Activated naive CD8-positive, alpha-beta T cell treated with anti-CD3 and anti-CD28 coated beads, Interleukin-2, amount 50 U/mL, for 24 hours (primary cell): Measurements from ENCODE around the gene ZNF750.

Source experiments
- ATAC-seq: fragments of 150-1000 bp; cut with Tn5 transposase; one replicate; pipeline ENCODE4 v1.10.0; 2021
- DNase-seq: peaks from one replicate; pipeline ENCODE4 v3.0.0; 2021
- H3K27ac Mint-ChIP-seq: one replicate; pipeline ENCODE4 v1.8.0; 2021; ENCODE audit warnings: mild to moderate bottlenecking, mixed read lengths
- H3K27me3 Mint-ChIP-seq: one replicate; pipeline ENCODE4 v1.8.0; 2021; ENCODE audit warnings: mixed read lengths
- H3K36me3 Mint-ChIP-seq: one replicate; pipeline ENCODE4 v1.8.0; 2021; ENCODE audit warnings: low read depth, mixed read lengths
- H3K4me1 Mint-ChIP-seq: one replicate; pipeline ENCODE4 v1.8.0; 2021; ENCODE audit warnings: mixed read lengths
- H3K4me3 Mint-ChIP-seq: one replicate; pipeline ENCODE4 v1.8.0; 2021; ENCODE audit warnings: mild to moderate bottlenecking, moderate library complexity, mixed read lengths
- H3K9me3 Mint-ChIP-seq: one replicate; pipeline ENCODE4 v1.8.0; 2021; ENCODE audit warnings: mixed read lengths

ZNF750 gene

DNA sequence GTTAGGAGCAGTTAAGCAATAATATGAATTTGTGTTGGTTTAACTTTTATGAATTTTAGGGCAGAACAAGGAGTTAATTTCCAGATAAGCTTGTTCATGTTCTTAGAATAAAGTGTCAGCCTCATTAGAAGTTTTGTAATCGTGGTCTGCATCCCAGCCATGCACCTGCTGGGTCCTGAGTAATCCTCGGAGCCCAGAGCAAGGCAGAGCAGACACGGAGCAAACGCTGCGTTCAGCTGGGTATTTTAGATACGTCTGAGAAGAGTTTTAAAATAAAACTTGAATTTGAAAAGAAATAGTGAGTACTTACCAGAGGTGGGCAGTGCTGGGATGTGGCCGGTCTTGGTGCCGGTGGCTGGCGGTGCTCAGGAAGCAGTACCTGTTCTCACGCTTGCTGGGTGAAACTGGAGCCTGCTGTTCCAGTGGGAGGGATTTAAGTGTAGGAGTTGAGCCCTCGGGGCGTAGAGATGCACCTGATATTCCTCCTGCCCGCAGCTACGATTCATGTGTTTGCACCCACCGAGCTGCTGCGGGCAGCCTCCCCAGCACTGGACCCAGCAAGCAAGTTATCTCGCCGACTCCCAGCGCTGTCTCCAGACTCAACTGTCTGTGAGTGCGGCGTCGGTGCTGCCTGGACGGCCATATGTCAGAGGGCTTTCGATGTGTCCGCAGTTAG is at the start of gene ZNF750:
TSS of gene ZNF750 (minus strand) at position 406 of the 676 bp plus-strand sequence. CDS start 7,568 bp downstream, outside the sequence.
- no peak for ATAC-seq
- Mint-ChIP-seq H3K27me3 (no peaks in the 10 kb centered on the region), H3K36me3 (no peaks in the 10 kb centered on the region), H3K4me1 (peaks cover 5% of the 10 kb centered on the region), H3K9me3 (no peaks in the 10 kb centered on the region), H3K4me3 (no peak within 1 kb of the TSS), H3K27ac (no peak within 1 kb of the TSS)
- no peak for DNase-seq

DNA sequence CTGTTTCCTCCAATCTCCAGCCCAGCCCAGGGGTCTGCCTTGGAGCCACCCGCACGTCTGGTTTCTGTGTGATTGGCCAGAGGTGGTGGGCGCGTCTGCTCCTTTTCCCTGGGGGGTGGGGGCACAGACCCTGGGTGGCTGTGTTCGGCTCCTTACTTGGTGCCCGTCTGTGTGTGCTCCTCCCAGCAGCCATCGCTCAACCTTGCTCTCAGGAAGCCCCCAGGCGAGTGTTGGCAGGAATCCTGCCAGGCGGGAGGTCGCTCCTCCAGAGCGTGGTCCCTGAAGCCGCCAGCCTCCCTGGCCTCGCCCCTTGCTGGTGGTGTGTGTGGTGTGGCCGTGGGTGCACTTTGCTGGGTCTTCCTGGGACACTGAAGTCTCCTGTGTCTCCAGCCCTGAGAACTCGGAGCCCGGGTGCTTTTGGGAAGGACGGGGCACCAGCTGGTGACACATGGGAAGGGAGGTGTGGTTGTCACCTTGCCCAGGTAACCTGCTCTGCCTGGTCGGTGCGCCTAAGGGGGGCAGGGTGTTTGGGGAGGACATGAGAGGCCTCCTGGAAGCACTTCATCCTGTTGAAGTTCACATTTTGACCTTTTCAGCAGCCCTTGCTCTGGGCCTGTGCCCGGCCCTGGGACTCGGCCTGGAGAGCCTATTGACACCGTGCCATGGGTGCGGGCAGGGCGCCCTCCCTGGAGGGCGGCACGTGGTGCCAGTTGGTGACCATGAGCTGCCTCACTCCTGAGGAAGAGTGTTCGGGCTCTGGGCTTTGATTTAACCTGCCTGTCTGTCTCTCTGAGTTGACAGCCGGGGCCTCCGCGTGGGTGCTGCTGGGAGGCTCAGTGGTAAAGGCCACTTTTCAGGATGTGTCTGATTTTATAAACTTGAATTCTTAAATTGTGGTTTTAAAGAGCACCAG is 49.0 kb upstream of the ZNF750 start:
- Mint-ChIP-seq H3K27ac (no peak overlapping the region), H3K9me3 (no peaks in the 10 kb centered on the region), H3K4me1 (peaks cover 56% of the 10 kb centered on the region), H3K36me3 (peaks cover 16% of the 10 kb centered on the region), H3K27me3 (no peaks in the 10 kb centered on the region), H3K4me3 (no peak overlapping the region)
- DNase-seq, result no peak
- no peak for ATAC-seq

DNA sequence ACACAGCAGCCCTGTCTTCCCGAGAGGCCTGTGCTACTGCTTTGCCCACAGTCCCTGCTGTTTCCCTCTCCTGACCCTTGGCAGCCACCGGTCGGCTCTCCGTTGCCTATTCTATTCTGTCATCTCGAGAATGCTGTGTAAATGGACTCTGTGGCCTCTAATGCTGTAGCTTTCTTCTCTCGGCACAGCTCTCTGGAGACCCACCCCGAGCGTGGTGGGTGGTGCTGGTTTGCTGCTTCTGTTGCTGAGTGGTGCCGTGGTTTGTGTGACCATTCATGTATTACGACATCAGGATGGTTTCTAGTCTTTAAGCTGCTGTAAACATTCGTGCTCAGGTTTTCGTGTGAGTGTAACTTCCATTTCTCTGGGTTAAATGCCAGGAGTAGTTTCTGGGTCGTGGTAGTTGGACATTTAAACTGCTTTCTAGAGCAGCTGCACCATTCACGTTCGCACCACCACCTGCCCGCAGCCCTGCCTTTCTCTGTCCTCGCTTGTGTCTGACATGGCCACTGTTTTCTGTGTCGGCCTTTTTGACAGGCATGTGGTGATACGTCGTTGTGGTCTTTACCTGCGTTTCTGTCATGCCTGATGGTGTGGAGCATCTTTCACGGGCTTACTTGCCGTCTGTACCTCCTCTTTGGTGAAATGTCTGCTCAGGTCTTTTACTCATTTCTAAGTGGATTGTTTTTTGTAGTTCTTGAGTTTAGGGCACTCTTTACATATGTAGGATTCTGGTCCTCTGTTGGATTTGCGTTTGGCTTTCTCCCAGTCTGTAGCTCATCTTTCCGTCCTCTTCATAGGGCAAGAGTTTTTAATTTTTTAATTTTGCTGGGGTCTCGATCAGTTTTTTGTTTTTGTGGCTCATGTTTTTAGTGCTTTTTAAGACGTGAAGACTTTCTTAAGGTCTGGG is 47.7 kb upstream of the ZNF750 start:
- ATAC-seq (no peak), DNase-seq (no peak)
- peaks cover 56% of the 10 kb centered on the region for H3K4me1 Mint-ChIP-seq
- H3K4me3 Mint-ChIP-seq, result no peak overlapping the region
- no peak overlapping the region for H3K27ac Mint-ChIP-seq
- H3K9me3 Mint-ChIP-seq, result no peaks in the 10 kb centered on the region
- H3K27me3 Mint-ChIP-seq, result no peaks in the 10 kb centered on the region
- H3K36me3 Mint-ChIP-seq, result peaks cover 9% of the 10 kb centered on the region

GRCh38 chr17:82884970-82885353 is 45.1 kb upstream of the ZNF750 start:
- Mint-ChIP-seq H3K27ac (peak overlapping the region; percentile 73), H3K36me3 (peaks cover 3% of the 10 kb centered on the region), H3K4me1 (peaks cover 61% of the 10 kb centered on the region), H3K4me3 (peak overlapping the region; percentile 21), H3K9me3 (no peaks in the 10 kb centered on the region), H3K27me3 (no peaks in the 10 kb centered on the region)
- DNase-seq (peak; percentile 33), ATAC-seq (no peak)

DNA sequence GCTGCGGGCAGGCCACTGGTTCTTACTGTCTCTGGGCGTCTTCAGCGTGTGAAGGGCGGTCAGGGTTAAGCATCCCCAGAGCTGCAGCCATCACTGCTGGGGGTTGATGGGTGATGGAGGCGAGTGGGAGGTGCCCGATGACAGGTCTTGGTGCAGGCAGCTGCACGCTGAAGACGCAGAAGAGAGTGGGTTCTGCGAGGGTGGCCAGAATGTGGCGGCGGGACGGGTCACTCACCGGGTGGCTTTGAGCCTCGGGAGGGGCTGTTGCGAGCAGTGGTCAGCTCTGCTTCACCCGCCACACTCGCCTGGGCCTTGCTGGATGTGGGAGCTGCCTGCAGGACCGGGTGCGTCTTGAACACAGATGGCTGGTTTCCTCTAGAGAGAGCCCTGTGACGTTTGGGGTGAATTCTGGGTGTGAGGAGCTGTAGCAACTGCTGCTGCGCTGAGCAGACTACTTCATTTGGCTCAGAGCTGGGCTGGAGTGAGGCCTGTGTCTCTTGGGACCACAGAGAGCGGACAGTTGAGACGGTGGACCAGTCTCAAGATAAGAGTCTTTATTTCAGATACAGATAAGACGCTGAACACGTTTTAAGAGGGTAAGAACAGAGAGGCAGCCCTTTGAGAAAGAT is 44.6 kb upstream of the ZNF750 start:
- DNase-seq (no peak), ATAC-seq (no peak)
- Mint-ChIP-seq H3K4me1 (peaks cover 66% of the 10 kb centered on the region), H3K4me3 (peak overlapping the region; percentile 8), H3K27me3 (no peaks in the 10 kb centered on the region), H3K27ac (peak overlapping the region; percentile 73), H3K36me3 (peaks cover 5% of the 10 kb centered on the region), H3K9me3 (no peaks in the 10 kb centered on the region)

DNA sequence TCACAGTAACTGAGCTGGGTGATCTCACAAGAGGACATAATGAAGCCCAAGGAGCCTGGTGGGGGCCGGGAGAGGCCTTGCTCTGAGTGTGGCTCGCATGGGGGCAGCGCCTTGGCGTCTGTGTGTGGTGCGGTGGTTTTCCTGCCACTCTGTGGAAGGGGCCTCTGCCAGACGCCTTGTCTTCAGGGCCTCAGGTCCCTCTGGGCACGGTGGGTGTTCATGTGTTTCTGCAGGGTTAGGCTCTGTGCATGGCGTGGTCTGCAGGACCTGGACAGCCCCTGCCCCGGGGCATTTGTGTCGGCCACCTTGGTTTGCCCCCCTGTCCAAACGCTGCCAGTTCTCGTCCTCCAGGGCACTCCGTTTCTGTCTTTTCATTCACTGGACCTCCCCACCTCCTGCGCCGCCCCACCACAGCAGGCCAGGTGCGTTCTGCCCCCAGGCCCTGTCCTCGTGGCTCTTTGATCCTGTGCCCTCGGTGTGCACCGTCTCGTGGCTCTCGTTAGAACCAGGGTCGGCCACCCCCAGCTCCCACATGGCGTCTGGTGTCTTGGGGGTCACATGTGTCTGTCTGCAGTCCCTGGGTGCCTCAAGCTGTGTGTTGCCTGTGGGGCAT is 43.7 kb upstream of the ZNF750 start:
- Mint-ChIP-seq H3K9me3 (no peaks in the 10 kb centered on the region), H3K27ac (peak overlapping the region; percentile 84), H3K4me3 (peak overlapping the region; percentile 58), H3K36me3 (peaks cover 11% of the 10 kb centered on the region), H3K4me1 (peaks cover 75% of the 10 kb centered on the region), H3K27me3 (no peaks in the 10 kb centered on the region)
- DNase-seq, result no peak
- no peak for ATAC-seq

DNA sequence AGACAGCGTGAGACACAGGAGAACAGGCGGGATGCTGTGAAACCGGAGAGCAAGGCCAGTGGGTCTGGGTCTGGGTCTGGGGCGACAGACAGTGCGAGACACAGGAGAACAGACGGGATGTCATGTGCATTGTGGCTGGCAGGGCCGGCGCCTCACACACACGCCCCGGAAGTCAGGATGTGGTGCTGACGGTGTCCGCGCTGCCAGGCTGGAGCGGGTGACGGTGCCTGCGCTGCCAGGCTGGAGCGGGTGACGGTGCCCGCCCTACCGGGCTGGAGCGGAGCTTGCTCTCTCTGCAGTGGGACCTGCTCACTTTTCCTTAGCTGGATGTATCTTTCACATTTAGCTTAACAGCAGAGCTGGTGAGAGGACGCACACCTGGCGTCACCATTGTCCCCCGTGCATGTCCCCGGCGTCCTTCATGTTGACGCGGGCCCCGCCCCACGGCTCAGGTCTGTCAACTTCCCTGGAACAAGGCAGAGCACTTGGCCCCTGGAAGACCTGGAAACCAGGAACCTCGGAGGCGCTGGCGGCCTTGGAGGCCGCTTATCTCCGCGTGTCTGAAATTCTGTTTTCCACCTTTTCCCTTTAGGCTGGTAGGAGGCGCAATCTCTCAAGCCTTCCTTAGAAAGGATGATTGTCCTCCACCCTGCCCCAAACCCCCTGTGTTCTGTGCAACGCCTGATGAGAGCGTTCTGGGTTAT is 43.0 kb upstream of the ZNF750 start:
- peak; percentile 91 for ATAC-seq

DNA sequence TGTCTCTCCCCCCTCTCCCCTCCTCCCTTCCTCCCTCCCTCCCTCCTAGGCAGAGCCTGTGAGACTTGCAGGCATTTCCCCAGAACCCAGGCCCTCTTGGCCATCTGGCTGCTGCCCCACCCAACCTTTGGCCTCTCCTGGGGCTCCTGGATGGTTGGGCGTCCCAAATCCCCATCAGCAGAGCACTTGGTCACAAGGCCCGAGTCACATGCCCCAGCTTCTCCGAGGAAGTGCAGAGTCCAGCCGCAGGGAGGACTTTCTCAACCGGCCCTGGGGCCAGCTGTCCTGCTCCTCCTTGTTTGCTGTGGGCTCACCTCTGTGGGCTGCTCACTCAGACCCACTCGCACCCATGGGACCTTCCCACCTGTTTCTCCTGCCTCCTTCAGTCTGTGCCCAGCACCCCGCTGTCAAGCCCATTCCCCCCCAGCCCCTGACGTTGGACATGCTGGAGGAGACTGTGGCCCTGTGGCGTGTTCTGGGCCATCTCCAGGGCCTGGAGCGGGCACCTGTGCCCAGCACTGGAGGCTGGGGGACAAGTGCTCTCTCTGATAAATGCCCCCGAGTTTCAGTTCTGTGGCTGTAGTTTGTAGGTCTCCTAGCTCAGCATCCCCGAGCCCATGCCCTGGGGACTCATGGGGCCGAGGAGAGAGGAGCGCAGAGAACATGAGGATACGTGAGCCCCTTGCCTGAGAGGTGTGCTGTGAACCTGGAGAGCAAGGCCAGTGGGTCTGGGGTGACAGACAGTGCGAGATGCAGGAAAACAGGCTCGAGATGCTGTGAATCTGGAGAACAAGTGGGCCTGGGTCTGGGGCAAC is 42.3 kb upstream of the ZNF750 start:
- H3K4me1 Mint-ChIP-seq, result peaks cover 81% of the 10 kb centered on the region
- DNase-seq, result no peak
- peaks cover 11% of the 10 kb centered on the region for H3K36me3 Mint-ChIP-seq
- peak overlapping the region; percentile 58 for H3K4me3 Mint-ChIP-seq
- no peaks in the 10 kb centered on the region for H3K27me3 Mint-ChIP-seq
- H3K9me3 Mint-ChIP-seq, result no peaks in the 10 kb centered on the region
- peak overlapping the region; percentile 84 for H3K27ac Mint-ChIP-seq
- no peak for ATAC-seq

More for the DNA sequence above, 43.0 kb upstream of the ZNF750 start:
- H3K4me1 Mint-ChIP-seq, result peaks cover 81% of the 10 kb centered on the region
- H3K36me3 Mint-ChIP-seq, result peaks cover 11% of the 10 kb centered on the region
- peak; percentile 74 for DNase-seq
- peak overlapping the region; percentile 58 for H3K4me3 Mint-ChIP-seq
- H3K27me3 Mint-ChIP-seq, result no peaks in the 10 kb centered on the region
- H3K9me3 Mint-ChIP-seq, result no peaks in the 10 kb centered on the region
- H3K27ac Mint-ChIP-seq, result peak overlapping the region; percentile 84

DNA sequence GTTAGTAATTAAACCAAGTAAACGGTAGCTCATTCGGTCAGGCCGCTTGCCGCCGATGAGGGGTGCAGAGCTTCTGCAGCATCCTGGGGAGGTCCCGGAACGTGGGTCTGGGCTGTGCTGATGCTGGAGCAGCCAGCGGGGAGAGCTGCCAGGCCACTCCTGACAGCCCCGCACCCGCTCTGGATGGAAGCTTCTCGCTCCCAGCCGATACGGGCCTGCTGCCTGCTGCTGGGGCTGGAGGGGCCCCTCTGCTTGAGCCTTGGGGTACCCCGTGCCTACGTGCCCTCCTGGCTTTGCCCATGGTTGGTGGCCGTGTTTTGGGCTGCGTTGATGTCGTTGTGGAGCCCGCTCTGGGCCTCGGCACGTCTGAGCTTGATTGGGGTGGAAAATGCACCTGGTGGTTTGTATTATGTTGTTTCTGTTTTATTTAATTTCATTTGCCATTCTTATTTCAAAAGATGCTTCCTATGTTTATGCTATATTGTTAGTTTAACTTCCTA is 41.6 kb upstream of the ZNF750 start:
- H3K27ac Mint-ChIP-seq, result no peak overlapping the region
- no peak for DNase-seq

DNA sequence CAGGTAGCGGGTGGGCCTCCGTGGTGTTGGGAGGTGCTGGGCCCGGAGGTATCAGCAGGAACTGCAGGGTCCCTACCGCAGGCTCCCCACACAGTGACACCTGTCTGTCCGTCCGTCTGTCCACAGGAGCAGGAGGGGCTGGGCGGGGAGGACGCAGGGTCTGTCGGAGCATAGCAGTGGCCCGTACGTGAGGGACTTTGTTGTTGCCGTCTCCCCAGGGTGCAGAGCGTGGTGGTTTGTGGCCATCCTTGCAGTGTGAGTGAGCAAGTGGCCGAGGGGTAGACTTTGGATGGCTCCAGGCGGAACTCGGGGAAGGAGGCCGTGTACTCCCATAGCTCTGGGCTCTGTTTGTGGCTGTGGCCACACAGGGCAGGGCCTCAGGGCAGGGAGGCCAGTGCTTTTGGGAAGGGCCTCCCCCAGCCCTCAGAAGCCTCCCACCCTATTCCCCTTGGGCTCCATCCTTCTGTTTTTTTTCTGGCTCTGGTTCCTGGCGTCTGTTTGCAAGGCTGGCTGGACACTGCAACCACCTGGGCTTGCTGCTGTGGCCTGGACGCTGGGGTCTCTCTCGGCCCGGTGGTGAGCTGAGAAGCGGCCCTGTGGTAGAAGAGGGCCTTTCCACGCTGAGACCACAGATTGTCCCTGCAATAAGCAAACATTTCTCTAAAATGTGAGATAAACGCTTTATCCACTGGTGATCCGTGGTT is 41.0 kb upstream of the ZNF750 start:
- H3K36me3 Mint-ChIP-seq, result peaks cover 11% of the 10 kb centered on the region
- peaks cover 84% of the 10 kb centered on the region for H3K4me1 Mint-ChIP-seq
- no peak for ATAC-seq
- no peak for DNase-seq
- H3K9me3 Mint-ChIP-seq, result no peaks in the 10 kb centered on the region
- no peak overlapping the region for H3K4me3 Mint-ChIP-seq
- no peaks in the 10 kb centered on the region for H3K27me3 Mint-ChIP-seq
- no peak overlapping the region for H3K27ac Mint-ChIP-seq

More for the DNA sequence above, 41.6 kb upstream of the ZNF750 start:
- ATAC-seq, result no peak
- Mint-ChIP-seq H3K4me3 (no peak overlapping the region), H3K36me3 (peaks cover 11% of the 10 kb centered on the region), H3K27me3 (no peaks in the 10 kb centered on the region), H3K4me1 (peaks cover 85% of the 10 kb centered on the region), H3K9me3 (no peaks in the 10 kb centered on the region)

- no peak for ATAC-seq
- H3K36me3 Mint-ChIP-seq, result peaks cover 10% of the 10 kb centered on the region
- peaks cover 75% of the 10 kb centered on the region for H3K4me1 Mint-ChIP-seq
- no peak overlapping the region for H3K4me3 Mint-ChIP-seq
- peak overlapping the region; percentile 62 for H3K27ac Mint-ChIP-seq
- H3K9me3 Mint-ChIP-seq, result no peaks in the 10 kb centered on the region
- DNase-seq, result no peak
- H3K27me3 Mint-ChIP-seq, result no peaks in the 10 kb centered on the region
Measured at GRCh38 chr17:82879241-82879640, 39.4 kb upstream of the ZNF750 start.

GRCh38 chr17:82878527-82878926 is 38.7 kb upstream of the ZNF750 start:
- Mint-ChIP-seq H3K36me3 (peaks cover 7% of the 10 kb centered on the region), H3K4me3 (no peak overlapping the region), H3K4me1 (peaks cover 68% of the 10 kb centered on the region), H3K27ac (no peak overlapping the region), H3K27me3 (no peaks in the 10 kb centered on the region), H3K9me3 (no peaks in the 10 kb centered on the region)
- DNase-seq (no peak), ATAC-seq (no peak)
